Anterior cingulate cortex (tissue), 58 donors: ENCODE data around the gene UAP1L1.
"Not testable (repeated sequence)": the region's sequence is repeated elsewhere in the genome, so short reads cannot be mapped to it uniquely, and the experiment has no call there.

Experiments
- DNase-seq, 58 donors: peaks; one replicate each; lab custom pipeline; 2025; lab: John Stamatoyannopoulos, UW

Gene UAP1L1

GRCh38 chr9:137055385-137056364 lies 21.6 kb upstream of the UAP1L1 start:
- peak; percentile 45 to 97 (median 91) for DNase-seq

GRCh38 chr9:137056739-137057415 lies 20.4 kb upstream of the UAP1L1 start:
- no peak for DNase-seq

GRCh38 chr9:137057545-137057944 lies 19.8 kb upstream of the UAP1L1 start:
- no peak for DNase-seq

- DNase-seq, result no peak
These were observed 18.6 kb upstream of the UAP1L1 start for GRCh38 chr9:137058521-137059234.

GRCh38 chr9:137062384-137062783 lies 14.9 kb upstream of the UAP1L1 start:
- no peak for DNase-seq

- DNase-seq, result not testable (repeated sequence)
These were observed 14.5 kb upstream of the UAP1L1 start for GRCh38 chr9:137062798-137063197.

- DNase-seq, result no peak
These were observed 13.8 kb upstream of the UAP1L1 start for GRCh38 chr9:137063311-137064026.

GRCh38 chr9:137064027-137064879 lies 13.1 kb upstream of the UAP1L1 start:
- peak in 43 of 58 donors; percentile 8 to 78 (median 41) for DNase-seq

GRCh38 chr9:137064880-137065164 lies 12.5 kb upstream of the UAP1L1 start:
- DNase-seq, result no peak

- no peak for DNase-seq
These were observed 11.9 kb upstream of the UAP1L1 start for GRCh38 chr9:137065336-137065967.

- DNase-seq, result no peak
These were observed 11.0 kb upstream of the UAP1L1 start for GRCh38 chr9:137066096-137066861.

GRCh38 chr9:137067860-137068538 lies 9.3 kb upstream of the UAP1L1 start:
- peak in 53 of 58 donors; percentile 7 to 84 (median 60) for DNase-seq

- DNase-seq, result peak in 1 of 58 donors; percentile 29
These were observed 8.5 kb upstream of the UAP1L1 start for GRCh38 chr9:137068539-137069507.

- DNase-seq, result no peak
These were observed 7.7 kb upstream of the UAP1L1 start for GRCh38 chr9:137069508-137070091.

GRCh38 chr9:137070201-137070905 lies 7.0 kb upstream of the UAP1L1 start, which contains the start of gene SAPCD2:
TSS of gene SAPCD2 (minus strand) at chr9:137070557. CDS start at chr9:137070460, 97 bp downstream.
- DNase-seq, result peak in 56 of 58 donors; percentile 22 to 91 (median 78)
